PFSK-1 (cell line): ENCODE measurements around the gene LSM6.

Experiments
- FOXP2 ChIP-seq: optimal IDR thresholded peaks from 2 replicates; pipeline ENCODE3; 2011; ENCODE audit warnings: borderline replicate concordance, control low read depth, inconsistent platforms; ENCODE audit not compliant: insufficient read depth; ENCODE audit errors: extremely low read length, extremely low read depth
- POLR2AphosphoS5 ChIP-seq: IDR thresholded peaks from 2 replicates; pipeline ENCODE4 v1.6.1; 2012; ENCODE audit warnings: low read depth, mild to moderate bottlenecking, control low read depth, low read length, moderate library complexity
- REST ChIP-seq, 2 experiments: IDR thresholded peaks; 2 replicates each; pipeline versions ENCODE4 v1.6.1 to v1.8.0; 2011 to 2012; ENCODE audit warnings: low read depth in 2 of 2, low read length in 2 of 2, control low read depth in 1 of 2, inconsistent platforms in 1 of 2, mild to moderate bottlenecking in 1 of 2, moderate library complexity in 1 of 2; ENCODE audit not compliant: insufficient read depth in 1 of 2
- SIN3A ChIP-seq: IDR thresholded peaks from 2 replicates; pipeline ENCODE4 v1.6.1; 2012; ENCODE audit warnings: mild to moderate bottlenecking, low read length, moderate library complexity, borderline replicate concordance; ENCODE audit not compliant: insufficient read depth
- TAF1 ChIP-seq: IDR thresholded peaks from 2 replicates; pipeline ENCODE4 v1.6.1; 2012; ENCODE audit warnings: low read length, control low read depth, borderline replicate concordance; ENCODE audit not compliant: insufficient read depth

LSM6 gene

GRCh38 chr4:146158036-146158745 lies 17.3 kb upstream of the LSM6 start:
- TF ChIP-seq REST (IDR thresholded peaks at IDR 0.05; ENCODE audit: insufficient read depth in 1 of 2, low read depth in 2 of 2, low read length in 2 of 2) (no peak), FOXP2 (no peak), TAF1 (no peak), POLR2AphosphoS5 (no peak), SIN3A (no peak)

- TF ChIP-seq FOXP2, result no peak
- TF ChIP-seq TAF1, result no peak
- TF ChIP-seq REST (IDR thresholded peaks at IDR 0.05; ENCODE audit: insufficient read depth in 1 of 2, low read depth in 2 of 2, low read length in 2 of 2), result no peak
- TF ChIP-seq SIN3A, result no peak
- TF ChIP-seq POLR2AphosphoS5, result no peak
Measured at GRCh38 chr4:146159384-146160058, 16.0 kb upstream of the LSM6 start.

- TF ChIP-seq FOXP2 (no peak), TAF1 (no peak), POLR2AphosphoS5 (no peak), REST (IDR thresholded peaks at IDR 0.05; ENCODE audit: insufficient read depth in 1 of 2, low read depth in 2 of 2, low read length in 2 of 2) (no peak), SIN3A (no peak)
Measured at GRCh38 chr4:146161243-146161642, 14.3 kb upstream of the LSM6 start.

GRCh38 chr4:146165221-146165620 lies 10.3 kb upstream of the LSM6 start:
- TF ChIP-seq FOXP2 (no peak), SIN3A (no peak), POLR2AphosphoS5 (no peak), TAF1 (no peak), REST (IDR thresholded peaks at IDR 0.05; ENCODE audit: insufficient read depth in 1 of 2, low read depth in 2 of 2, low read length in 2 of 2) (no peak)
